Psoas muscle (tissue), 8 donors: ENCODE measurements around the gene SGCE. TPM values are rescaled to one million over a fixed set of nuclear protein-coding genes. Genes with fewer than 3 reads are reported as not detected.

ENCODE experiments used
- ATAC-seq, 4 donors: fragments of 200-7000 bp; cut with Tn5 transposase; one replicate each; pipeline ENCODE4 v1.9.1; 2020; ENCODE audit warnings: moderate library complexity in 3 of 4, mild to moderate bottlenecking in 2 of 4
- DNase-seq, 2 donors: peaks; one replicate each; pipeline ENCODE4 v3.0.0-alpha.2; 2020
- H3K27ac ChIP-seq: fragments of 200-600 bp; one replicate; pipeline ENCODE4 v1.8.0; 2022
- H3K27me3 ChIP-seq, 3 donors: fragments of 200-600 bp in 1 of 3; one replicate each; pipeline versions ENCODE4 v1.6.1 to v1.8.0; 2013 to 2022; ENCODE audit warnings: low read length in 2 of 3, mild to moderate bottlenecking in 2 of 3, moderate library complexity in 1 of 3; ENCODE audit not compliant: insufficient read depth in 3 of 3
- H3K36me3 ChIP-seq, 2 donors: fragments of 200-600 bp in 1 of 2; one replicate each; pipeline versions ENCODE4 v1.6.1 to v1.8.0; 2013 to 2022; ENCODE audit warnings: low read depth in 1 of 2, mild to moderate bottlenecking in 1 of 2, moderate library complexity in 1 of 2; ENCODE audit not compliant: insufficient read depth in 1 of 2
- H3K4me1 ChIP-seq: fragments of 200-600 bp; one replicate; pipeline ENCODE4 v1.8.0; 2022
- H3K4me3 ChIP-seq: fragments of 200-600 bp; one replicate; pipeline ENCODE4 v1.8.0; 2022; ENCODE audit warnings: mild to moderate bottlenecking
- H3K9me3 ChIP-seq: fragments of 200-600 bp; one replicate; pipeline ENCODE4 v1.8.0; 2022
- CTCF ChIP-seq: fragments of 200-600 bp; IDR thresholded peaks from one replicate; pipeline ENCODE4 v1.8.0; 2022; ENCODE audit warnings: antibody characterized with exemption
- WGBS, 3 donors: extraction: QIAGEN DNeasy Blood & Tissue Kit; methylation state at CpG; one replicate each; pipeline versions ENCODE4 v1.1.6 to v1.1.7; 2013; 5-methylcytosine and 5-hydroxymethylcytosine counted together
- intact Hi-C, 2 donors: fragments of 100-400 bp; cut with DNase I; formaldehyde crosslinking; loops; one replicate each; pipeline versions ENCODE4 v1.11.0 to v1.14.2; 2022
- polyA plus RNA-seq, 3 donors: library from polyadenylated mRNA; stranded (reverse); fragments of 200-250 nt; gene quantifications; one replicate each; pipeline ENCODE4 v1.2.3, GENCODE V29; 2013
- total RNA-seq, 4 donors: library from RNA; stranded (reverse); fragmentation: NEBNext Ultra II Directional in 2 of 4; extraction: Animal tissue kit (Norgen Biotek cat#: 25700) in 2 of 4; gene quantifications; one replicate each; pipeline versions ENCODE4 v1.2.1 to v1.2.4, GENCODE V29; 2021 to 2023
- donor health status: healthy with polysubstance abuse.
- donor health status: DM: no; HTN: no; CAD: no; lungs with moderate emphysema.
- donor health status: Bipolar disorder and iron deficiency.
- donor health status: healthy.
- donor health status: DM: yes; HTN: yes; CAD: no.
- donor health status: DM: no; HTN: no; CAD: no.
- donor health status: DM: no; HTN: no; CAD: no.
- donor health status: DM: yes; HTN: yes; CAD: no.

SGCE gene
- total and polyA plus RNA-seq, 7 donors: 3.9 to 13.0 (median 6.1) TPM

GRCh38 chr7:94643771-94644545 is 12.0 kb downstream of the SGCE start:
- ATAC-seq (no peak), DNase-seq (no peak)
- TF ChIP-seq CTCF: no peak
- Histone ChIP-seq H3K36me3 (no peaks in the 10 kb centered on the region), H3K9me3 (no peaks in the 10 kb centered on the region), H3K4me1 (no peaks in the 10 kb centered on the region), H3K27me3 (peaks cover 0 to 6% (median 0%) of the 10 kb centered on the region in 3 donors), H3K4me3 (no peak overlapping the region), H3K27ac (no peak overlapping the region)
- intact Hi-C loops: no loop called here
- WGBS, 3 donors: 87 to 92% (median 91%) methylated on average over 3 of the region's 3 CpGs

GRCh38 chr7:94642838-94643653 is 12.9 kb downstream of the SGCE start:
- 91 to 100% (median 96%) methylated on average over 2 of the region's 2 CpGs for whole genome bisulfite sequencing, 3 donors
- Histone ChIP-seq H3K9me3 (no peaks in the 10 kb centered on the region), H3K36me3 (no peaks in the 10 kb centered on the region), H3K27ac (no peak overlapping the region), H3K4me3 (no peak overlapping the region), H3K4me1 (no peaks in the 10 kb centered on the region), H3K27me3 (peaks cover 0 to 6% (median 0%) of the 10 kb centered on the region in 3 donors)
- ATAC-seq (no peak), DNase-seq (no peak)
- intact Hi-C loops: no loop called here
- no peak for TF ChIP-seq CTCF

GRCh38 chr7:94639384-94639783 is 16.5 kb downstream of the SGCE start:
- intact Hi-C loops: no loop called here
- no peak for ATAC-seq
- H3K4me1 ChIP-seq: no peaks in the 10 kb centered on the region
- TF ChIP-seq CTCF: no peak
- no peak overlapping the region for H3K27ac ChIP-seq
- 92 to 97% (median 93%) methylated on average over 1 of the region's 1 CpG for WGBS, 3 donors
- DNase-seq: no peak
- no peaks in the 10 kb centered on the region for H3K27me3 ChIP-seq
- H3K4me3 ChIP-seq: no peak overlapping the region
- no peaks in the 10 kb centered on the region for H3K9me3 ChIP-seq
- H3K36me3 ChIP-seq: no peaks in the 10 kb centered on the region

GRCh38 chr7:94635687-94636086 is 20.2 kb downstream of the SGCE start:
- Histone ChIP-seq H3K27ac (no peak overlapping the region), H3K4me1 (no peaks in the 10 kb centered on the region), H3K9me3 (no peaks in the 10 kb centered on the region), H3K36me3 (no peaks in the 10 kb centered on the region), H3K27me3 (no peaks in the 10 kb centered on the region), H3K4me3 (no peak overlapping the region)
- intact Hi-C loops: no loop called here
- DNase-seq (no peak), ATAC-seq (no peak)
- TF ChIP-seq CTCF: no peak
